GM21576 (cell line): ENCODE data around the gene LCE1A.

Experiments
- ATAC-seq: cut with Tn5 transposase; IDR thresholded peaks from one replicate; pipeline ENCODE4 v1.9.1; 2021; ENCODE audit warnings: mild to moderate bottlenecking, moderate library complexity; ENCODE audit not compliant: unreplicated experiment

The LCE1A gene

DNA sequence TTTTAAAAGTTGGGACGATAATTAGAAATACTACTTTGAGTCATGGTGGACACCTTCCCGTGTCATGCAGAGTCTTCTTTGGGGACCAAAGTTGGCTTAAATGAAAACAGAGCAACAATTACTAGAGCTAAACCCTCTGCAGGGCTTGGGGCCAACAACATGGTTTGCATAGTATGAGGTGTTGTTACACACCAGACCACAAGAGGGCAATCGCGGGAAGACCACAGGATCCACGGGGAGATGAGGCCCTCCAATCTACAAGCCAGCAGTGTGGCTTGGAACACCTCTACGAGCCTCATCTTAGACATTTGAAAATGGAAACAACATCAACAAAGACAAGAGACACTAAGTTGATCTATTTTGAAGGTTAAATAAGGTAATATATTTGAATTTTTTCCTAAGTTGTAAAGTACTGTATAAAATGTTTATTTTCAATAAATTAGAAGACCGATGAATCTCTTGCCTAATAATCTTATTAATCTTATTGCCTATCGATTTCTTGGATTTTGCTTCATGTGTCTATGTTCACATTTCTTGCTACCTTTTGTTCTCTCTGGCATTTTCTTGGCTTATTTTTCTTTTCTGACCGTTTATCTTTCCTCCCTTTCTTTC is 42.6 kb downstream of the LCE1A start:
- ATAC-seq = no peak

DNA sequence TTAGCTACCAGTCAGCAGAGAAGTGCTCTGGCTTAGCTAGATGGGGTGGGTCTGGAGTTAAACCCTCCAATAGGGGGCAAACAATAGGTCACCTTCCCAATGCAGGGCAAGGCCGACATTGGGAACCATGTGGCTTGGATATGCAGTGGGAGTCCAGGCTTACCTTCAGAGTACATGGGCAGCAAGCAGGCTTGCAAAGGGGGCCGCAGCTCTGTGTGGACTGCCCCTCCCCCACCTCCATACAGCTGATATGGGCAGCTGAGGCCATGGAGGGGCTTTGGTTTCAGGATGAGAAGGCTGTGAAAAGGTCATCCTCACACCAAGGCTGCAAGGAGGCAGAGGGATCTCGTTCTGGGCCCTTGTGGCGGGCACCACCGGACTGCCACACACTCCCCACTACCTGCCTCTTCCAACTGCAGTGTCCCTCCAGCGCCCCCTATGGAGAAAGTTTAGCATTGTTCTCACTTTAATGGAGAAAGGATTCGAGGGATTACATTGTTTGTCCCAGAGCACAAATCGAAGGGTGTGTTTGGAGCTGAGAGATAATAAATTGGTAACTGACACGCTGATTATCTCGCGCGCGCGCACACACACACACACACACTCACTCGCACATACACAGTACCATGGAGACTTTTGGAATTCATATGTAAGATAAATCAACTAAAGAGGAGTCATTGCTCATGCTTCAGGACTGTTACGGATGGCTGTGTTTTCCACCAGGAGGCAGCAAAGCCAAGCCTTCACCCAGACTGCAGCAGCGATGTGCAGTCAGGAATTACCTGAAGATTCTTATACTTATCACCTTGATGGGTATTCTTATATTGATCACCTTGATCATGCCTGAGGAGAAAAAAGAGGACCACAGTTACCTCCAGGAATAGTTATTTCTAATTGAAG is 43.8 kb downstream of the LCE1A start:
- no peak for ATAC-seq

DNA sequence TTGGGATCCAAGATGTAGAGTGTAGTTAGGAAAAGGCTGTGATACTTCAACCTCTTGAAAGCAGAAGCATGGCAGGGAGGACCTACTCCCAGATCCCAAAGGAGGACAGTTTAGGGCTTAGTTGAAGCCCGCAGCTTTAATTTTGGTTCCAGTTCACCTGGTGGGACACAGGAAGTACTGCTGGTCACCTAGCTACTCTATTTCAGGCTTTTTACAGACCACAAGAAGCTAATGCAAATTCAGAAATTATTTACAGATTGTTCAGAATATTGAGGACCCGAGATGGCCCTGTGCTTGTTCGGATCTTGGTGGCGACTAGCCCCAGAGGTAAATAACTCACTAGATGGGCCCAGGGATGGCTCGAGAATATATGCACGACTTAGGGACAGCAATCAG is 44.5 kb downstream of the LCE1A start:
- ATAC-seq = no peak

DNA sequence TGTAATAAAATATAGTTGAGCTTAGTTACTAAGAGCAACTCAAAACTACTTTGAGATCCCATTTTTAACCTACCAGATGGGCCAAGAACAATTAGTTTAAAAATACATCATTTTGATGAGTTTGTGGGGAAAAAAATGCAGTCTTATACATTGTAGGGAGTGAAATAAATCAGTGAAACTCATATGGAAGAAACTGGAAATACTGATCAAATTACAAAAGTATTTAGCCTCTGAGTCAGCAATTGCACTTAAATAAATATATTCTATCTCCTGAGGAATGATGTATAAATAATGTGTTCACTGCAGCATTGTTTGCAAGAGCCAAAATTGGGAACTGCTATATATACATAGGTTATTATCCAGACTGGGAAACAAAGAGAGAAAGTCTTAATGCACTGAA is 46.2 kb downstream of the LCE1A start:
- no peak for ATAC-seq

DNA sequence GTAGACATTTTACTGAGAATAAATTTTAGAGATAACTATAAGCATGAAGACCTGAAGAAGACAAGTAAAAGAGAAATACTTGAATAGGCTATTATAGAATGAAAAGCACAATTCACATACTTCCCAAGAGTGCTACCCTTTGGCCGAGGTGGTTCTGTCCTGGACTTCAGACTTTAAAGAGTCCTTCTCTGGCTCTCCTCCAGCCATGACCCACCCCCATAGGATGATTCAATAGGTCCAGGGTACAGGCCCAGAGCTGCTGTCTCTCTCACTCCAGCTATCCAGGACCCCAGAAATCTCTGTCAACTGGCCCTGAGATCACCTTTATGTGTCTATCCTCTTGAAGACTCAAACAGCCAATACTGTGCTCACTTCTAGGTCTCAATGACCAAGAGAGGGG is 49.6 kb downstream of the LCE1A start:
- ATAC-seq = no peak
